ENCODE results near the gene ITGB6. TPM values are rescaled to one million over a fixed set of nuclear protein-coding genes. Genes with fewer than 3 reads are reported as not detected.

The ITGB6 gene
- total RNA-seq, 8 experiments from 2014 or later = 0.04 to 4.0 (median 0.07) TPM

- ATAC-seq (replicated peaks in 6 of 8) = no peak
- Histone ChIP-seq H3K27ac (no peak overlapping the region), H3K4me1 (replicated peaks in 1 of 2) (peaks cover 0 to 3% of the 10 kb centered on the region in 2 donors), H3K4me3 (no peak overlapping the region)
- in situ Hi-C loops (cut with MboI; ENCODE audit: low pct_unique_long_range_greater_than_20kb in 2 of 9, low sequenced_read_pairs in 9 of 9, unreplicated experiment in 9 of 9) = no loop called here
- 64 to 100% (median 91%) methylated on average over 1 to 7 of the region's 8 CpGs for WGBS, 10 experiments
These were observed 87.9 kb downstream of the ITGB6 start for GRCh38 chr2:160111951-160112798.

GRCh38 chr2:160110674-160111239, 89.3 kb downstream of the ITGB6 start:
- in situ Hi-C loops (cut with MboI; ENCODE audit: low pct_unique_long_range_greater_than_20kb in 2 of 9, low sequenced_read_pairs in 9 of 9, unreplicated experiment in 9 of 9) = no loop called here
- Histone ChIP-seq H3K4me3 (no peak overlapping the region), H3K27ac (no peak overlapping the region), H3K4me1 (replicated peaks in 1 of 2) (peaks cover 0 to 3% of the 10 kb centered on the region in 2 donors)
- ATAC-seq (replicated peaks in 6 of 8) = peak in 4 of 8 experiments; percentile 24 to 56 (median 34)
- WGBS, 10 experiments = 46 to 88% (median 73%) methylated on average over 3 to 7 of the region's 7 CpGs; no CpG with 5 or more reads in 1 of the 10 experiments

GRCh38 chr2:160109939-160110673, 90.0 kb downstream of the ITGB6 start:
- peaks cover 0 to 3% of the 10 kb centered on the region in 2 donors for H3K4me1 ChIP-seq (replicated peaks in 1 of 2)
- 0 to 43% (median 21%) methylated on average over 2 to 7 of the region's 8 CpGs for WGBS, 10 experiments
- ATAC-seq (replicated peaks in 6 of 8) = peak; percentile 51 to 94 (median 78)
- in situ Hi-C loops (cut with MboI; ENCODE audit: low pct_unique_long_range_greater_than_20kb in 2 of 9, low sequenced_read_pairs in 9 of 9, unreplicated experiment in 9 of 9) = no loop called here
- H3K27ac ChIP-seq = no peak overlapping the region
- H3K4me3 ChIP-seq = no peak overlapping the region

- peak in 1 of 8 experiments; percentile 32 for ATAC-seq (replicated peaks in 6 of 8)
- WGBS, 10 experiments = 20 to 100% (median 86%) methylated on average over 1 to 3 of the region's 3 CpGs; no CpG with 5 or more reads in 1 of the 10 experiments
- Histone ChIP-seq H3K4me3 (no peak overlapping the region), H3K27ac (no peak overlapping the region), H3K4me1 (replicated peaks in 1 of 2) (peaks cover 0 to 2% of the 10 kb centered on the region in 2 donors)
- in situ Hi-C loops (cut with MboI; ENCODE audit: low pct_unique_long_range_greater_than_20kb in 2 of 9, low sequenced_read_pairs in 9 of 9, unreplicated experiment in 9 of 9) = no loop called here
These were observed 90.8 kb downstream of the ITGB6 start for GRCh38 chr2:160109243-160109642.

- Histone ChIP-seq H3K4me3 (no peak overlapping the region), H3K4me1 (replicated peaks in 1 of 2) (no peaks in the 10 kb centered on the region), H3K27ac (no peak overlapping the region)
- in situ Hi-C loops (cut with MboI; ENCODE audit: low pct_unique_long_range_greater_than_20kb in 2 of 9, low sequenced_read_pairs in 9 of 9, unreplicated experiment in 9 of 9) = no loop called here
- no peak for ATAC-seq (replicated peaks in 6 of 8)
- WGBS, 10 experiments = 20 to 57% (median 42%) methylated on average over 1 to 2 of the region's 2 CpGs; no CpG with 5 or more reads in 4 of the 10 experiments
These were observed 91.4 kb downstream of the ITGB6 start for GRCh38 chr2:160108646-160109045.

GRCh38 chr2:160105366-160105765, 94.7 kb downstream of the ITGB6 start:
- ATAC-seq (replicated peaks in 6 of 8) = no peak

GRCh38 chr2:160104115-160104514, 96.0 kb downstream of the ITGB6 start:
- H3K27ac ChIP-seq = no peak overlapping the region
- in situ Hi-C loops (cut with MboI; ENCODE audit: low pct_unique_long_range_greater_than_20kb in 2 of 9, low sequenced_read_pairs in 9 of 9, unreplicated experiment in 9 of 9) = no loop called here
- no peak for ATAC-seq (replicated peaks in 6 of 8)
- no peaks in the 10 kb centered on the region for H3K4me1 ChIP-seq (replicated peaks in 1 of 2)
- 76 to 100% (median 93%) methylated on average over 1 to 2 of the region's 2 CpGs; no CpG with 5 or more reads in 4 of the 10 experiments for WGBS, 10 experiments
- H3K4me3 ChIP-seq = no peak overlapping the region

More at GRCh38 chr2:160105366-160105765, 94.7 kb downstream of the ITGB6 start:
- no peak overlapping the region for H3K4me3 ChIP-seq
- in situ Hi-C loops (cut with MboI; ENCODE audit: low pct_unique_long_range_greater_than_20kb in 2 of 9, low sequenced_read_pairs in 9 of 9, unreplicated experiment in 9 of 9) = no loop called here
- H3K27ac ChIP-seq = no peak overlapping the region
- H3K4me1 ChIP-seq (replicated peaks in 1 of 2) = no peaks in the 10 kb centered on the region
- 71 to 100% (median 100%) methylated on average over 1 of the region's 1 CpG; no CpG with 5 or more reads in 2 of the 10 experiments for WGBS, 10 experiments

- Histone ChIP-seq H3K4me1 (replicated peaks in 1 of 2) (no peaks in the 10 kb centered on the region), H3K27ac (no peak overlapping the region), H3K4me3 (no peak overlapping the region)
- ATAC-seq (replicated peaks in 6 of 8) = no peak
- WGBS, 10 experiments = 100% methylated on average over 1 of the region's 1 CpG; no CpG with 5 or more reads in 7 of the 10 experiments
- in situ Hi-C loops (cut with MboI; ENCODE audit: low pct_unique_long_range_greater_than_20kb in 2 of 9, low sequenced_read_pairs in 9 of 9, unreplicated experiment in 9 of 9) = loop anchor here in 1 of 9 experiments (25.0 kb wide), 1 partner anchor 890 kb away; no protein-coding TSS in a partner anchor
These were observed 102.7 kb downstream of the ITGB6 start for GRCh38 chr2:160097326-160097725.

GRCh38 chr2:160096409-160096808, 103.7 kb downstream of the ITGB6 start:
- ATAC-seq (replicated peaks in 6 of 8) = no peak
- Histone ChIP-seq H3K4me3 (no peak overlapping the region), H3K27ac (no peak overlapping the region), H3K4me1 (replicated peaks in 1 of 2) (no peaks in the 10 kb centered on the region)
- in situ Hi-C loops (cut with MboI; ENCODE audit: low pct_unique_long_range_greater_than_20kb in 2 of 9, low sequenced_read_pairs in 9 of 9, unreplicated experiment in 9 of 9) = loop anchor here in 1 of 9 experiments (25.0 kb wide), 1 partner anchor 891 kb away; no protein-coding TSS in a partner anchor
- 76 to 97% (median 84%) methylated on average over 3 to 4 of the region's 4 CpGs; no CpG with 5 or more reads in 1 of the 10 experiments for WGBS, 10 experiments

GRCh38 chr2:160092445-160092844, 107.6 kb downstream of the ITGB6 start:
- Histone ChIP-seq H3K4me3 (no peak overlapping the region), H3K27ac (no peak overlapping the region), H3K4me1 (replicated peaks in 1 of 2) (no peaks in the 10 kb centered on the region)
- WGBS, 10 experiments = 37 to 83% (median 72%) methylated on average over 1 to 3 of the region's 4 CpGs; no CpG with 5 or more reads in 5 of the 10 experiments
- no peak for ATAC-seq (replicated peaks in 6 of 8)
- in situ Hi-C loops (cut with MboI; ENCODE audit: low pct_unique_long_range_greater_than_20kb in 2 of 9, low sequenced_read_pairs in 9 of 9, unreplicated experiment in 9 of 9) = loop anchor here in 1 of 9 experiments (25.0 kb wide), 1 partner anchor 895 kb away; no protein-coding TSS in a partner anchor

GRCh38 chr2:160091381-160091780, 108.7 kb downstream of the ITGB6 start:
- ATAC-seq (replicated peaks in 6 of 8) = peak in 2 of 8 experiments; percentile 37 to 65
- Histone ChIP-seq H3K27ac (no peak overlapping the region), H3K4me3 (no peak overlapping the region), H3K4me1 (replicated peaks in 1 of 2) (no peaks in the 10 kb centered on the region)
- in situ Hi-C loops (cut with MboI; ENCODE audit: low pct_unique_long_range_greater_than_20kb in 2 of 9, low sequenced_read_pairs in 9 of 9, unreplicated experiment in 9 of 9) = loop anchor here in 1 of 9 experiments (25.0 kb wide), 1 partner anchor 896 kb away; no protein-coding TSS in a partner anchor

- in situ Hi-C loops (cut with MboI; ENCODE audit: low pct_unique_long_range_greater_than_20kb in 2 of 9, low sequenced_read_pairs in 9 of 9, unreplicated experiment in 9 of 9) = loop anchor here in 1 of 9 experiments (25.0 kb wide), 1 partner anchor 899 kb away; no protein-coding TSS in a partner anchor
- H3K4me1 ChIP-seq (replicated peaks in 1 of 2) = no peaks in the 10 kb centered on the region
- H3K27ac ChIP-seq = no peak overlapping the region
- ATAC-seq (replicated peaks in 6 of 8) = peak in 3 of 8 experiments; percentile 23 to 76 (median 42)
- WGBS, 10 experiments = 20 to 83% (median 63%) methylated on average over 1 to 3 of the region's 4 CpGs; no CpG with 5 or more reads in 5 of the 10 experiments
- H3K4me3 ChIP-seq = no peak overlapping the region
These were observed 112.0 kb downstream of the ITGB6 start for GRCh38 chr2:160087854-160088745.

Data from motor neuron (in vitro differentiated cells).